Stimulated activated naive CD8-positive, alpha-beta T cell treated with anti-CD3 and anti-CD28 coated beads, Interleukin-15, Interleukin-2, amounts not matched to agents 100 U/mL and 50 U/mL, for 24 hours (primary cell): ENCODE data around the gene OCIAD1.
A peak's percentile ranks its signal among the peaks of the same experiment; 100 is the strongest.
"Not testable (repeated sequence)": the region's sequence is repeated elsewhere in the genome, so short reads cannot be mapped to it uniquely, and the experiment has no call there.

Experiments used
- ATAC-seq: fragments of 150-1000 bp; cut with Tn5 transposase; one replicate; pipeline ENCODE4 v1.10.0; 2021
- DNase-seq: peaks from one replicate; pipeline ENCODE4 v3.0.0; 2021

Gene OCIAD1

DNA sequence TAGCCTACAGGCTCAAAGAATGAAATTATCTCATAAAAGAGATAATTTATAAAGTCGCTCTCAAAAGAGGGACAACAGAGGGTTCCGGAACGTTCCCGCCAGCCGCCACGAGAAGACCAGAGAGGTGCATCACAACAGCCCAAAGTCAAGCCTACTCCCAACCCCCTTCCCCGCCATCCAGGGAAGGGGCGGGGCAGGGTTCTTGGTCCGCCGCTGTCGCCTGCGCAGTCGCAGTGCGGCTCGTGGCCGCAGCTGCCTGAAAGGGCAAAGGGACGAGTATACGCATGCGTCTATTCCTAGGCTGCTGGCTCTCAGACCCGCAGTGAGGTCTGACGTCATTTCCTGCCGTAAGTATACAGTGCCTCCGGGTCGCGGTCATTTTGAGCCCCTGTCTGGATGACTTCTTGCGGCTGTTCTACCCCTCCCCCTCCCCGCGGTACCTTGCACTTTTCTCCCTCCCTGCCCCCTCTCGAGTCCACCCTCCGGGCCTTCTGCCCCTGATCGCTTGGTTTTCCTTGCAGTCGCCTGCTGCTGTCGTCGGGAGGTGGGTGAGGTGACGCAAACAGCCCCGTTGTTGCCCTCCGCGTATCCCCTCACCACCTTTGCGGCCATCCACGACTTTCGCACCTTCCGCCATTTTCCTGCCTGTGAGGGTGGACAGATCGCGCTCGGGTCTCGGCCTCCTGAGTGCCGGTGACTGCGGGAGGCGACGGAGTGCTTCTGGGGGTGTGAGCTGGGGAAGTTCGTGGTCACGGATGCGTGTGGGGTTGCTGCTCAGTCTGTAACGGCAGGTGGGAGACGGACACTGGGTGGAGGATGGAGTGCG lies at the start of gene OCIAD1:
Gene OCIAD1, plus strand, starts transcription at position 383 of the 826 bp plus-strand sequence. CDS start 1,537 bp downstream, outside the sequence.
- DNase-seq (peak; percentile 92), ATAC-seq (peak; percentile 98)

DNA sequence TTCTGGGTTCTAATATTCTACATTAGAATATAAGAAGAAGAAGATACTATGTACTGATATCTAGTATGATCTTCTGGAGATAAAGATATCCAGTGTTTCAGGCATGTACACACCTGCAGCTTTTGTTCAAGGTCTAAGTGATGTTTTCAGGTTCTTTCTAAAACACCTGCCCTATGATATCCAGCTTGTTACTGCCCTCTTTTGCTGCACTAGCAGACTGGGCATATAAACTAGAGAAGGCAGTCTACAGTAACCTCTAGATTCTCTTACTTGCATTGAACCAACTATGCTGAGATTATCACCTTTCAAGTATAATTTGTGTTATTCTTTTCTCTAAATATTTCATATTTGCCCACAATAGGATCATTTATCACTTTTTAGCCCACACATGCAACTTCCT lies 48.9 kb upstream of the OCIAD1 start:
- ATAC-seq: no peak
- DNase-seq: no peak

DNA sequence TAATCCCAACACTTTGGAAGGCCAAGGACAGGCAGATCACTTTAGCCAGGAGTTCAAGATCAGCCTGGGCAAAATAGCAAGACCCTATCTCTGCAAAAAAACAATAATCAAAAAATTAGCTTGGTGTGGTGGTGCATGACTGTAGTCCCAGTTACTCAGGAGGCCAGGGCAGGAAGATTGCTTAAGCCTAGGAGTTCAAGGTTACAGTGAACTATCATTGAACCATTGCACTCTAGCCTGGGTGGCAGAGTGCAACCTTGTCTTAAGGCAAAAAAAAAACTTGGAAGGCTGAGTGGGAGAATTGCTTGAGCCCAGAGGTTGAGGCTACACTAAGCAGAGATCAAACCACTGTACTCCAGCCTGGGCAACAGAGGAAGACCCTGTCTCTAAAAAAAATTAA lies 45.6 kb upstream of the OCIAD1 start:
- no peak for ATAC-seq
- no peak for DNase-seq

DNA sequence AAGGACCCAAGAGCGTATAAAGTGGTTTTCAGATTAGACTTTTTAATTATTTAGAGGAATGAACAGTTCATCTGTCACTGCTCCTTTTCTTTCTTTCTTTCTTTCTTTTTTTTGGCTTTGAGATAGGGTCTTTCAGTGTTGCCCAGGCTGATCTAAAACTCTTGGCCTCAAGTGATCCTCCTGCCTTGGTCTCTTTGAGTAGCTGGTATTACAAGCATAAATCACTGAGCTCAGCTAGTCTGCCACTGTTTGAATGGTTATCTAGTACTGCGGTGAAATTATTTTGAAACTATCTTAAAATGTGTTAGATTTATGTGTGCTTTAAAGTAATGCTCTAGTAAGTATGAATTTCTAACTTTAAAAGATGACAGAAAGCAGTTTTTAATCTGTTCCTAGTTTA lies 44.3 kb upstream of the OCIAD1 start:
- DNase-seq (no peak), ATAC-seq (no peak)

- ATAC-seq (no peak), DNase-seq (no peak)
Observed at GRCh38 chr4:48787056-48787455, 43.8 kb upstream of the OCIAD1 start.

- ATAC-seq (no peak), DNase-seq (no peak)
Observed at GRCh38 chr4:48790561-48790960, 40.3 kb upstream of the OCIAD1 start.

DNA sequence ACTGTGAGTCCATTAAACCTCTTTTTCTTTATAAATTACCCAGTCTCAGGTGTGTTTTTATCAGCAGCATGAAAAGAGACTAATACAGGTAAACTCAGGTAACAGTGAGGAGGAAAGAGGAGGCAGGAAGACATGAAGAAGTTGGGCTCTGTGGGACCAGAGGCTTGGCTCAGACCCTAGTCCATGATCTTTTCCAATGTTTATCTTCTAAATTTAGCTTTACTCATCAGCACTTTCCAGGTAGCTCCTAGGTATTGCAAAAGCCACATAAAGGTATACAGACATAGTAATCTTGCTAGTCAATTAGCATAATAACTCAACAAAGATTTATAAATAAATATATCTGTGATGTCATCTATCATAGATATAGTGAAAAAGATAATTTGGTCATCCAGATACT lies 39.6 kb upstream of the OCIAD1 start:
- ATAC-seq: no peak

GRCh38 chr4:48792348-48793006 lies 38.4 kb upstream of the OCIAD1 start:
- peak; percentile 80 for ATAC-seq
- peak; percentile 37 for DNase-seq

More for the DNA sequence above, 39.6 kb upstream of the OCIAD1 start:
- no peak for DNase-seq

DNA sequence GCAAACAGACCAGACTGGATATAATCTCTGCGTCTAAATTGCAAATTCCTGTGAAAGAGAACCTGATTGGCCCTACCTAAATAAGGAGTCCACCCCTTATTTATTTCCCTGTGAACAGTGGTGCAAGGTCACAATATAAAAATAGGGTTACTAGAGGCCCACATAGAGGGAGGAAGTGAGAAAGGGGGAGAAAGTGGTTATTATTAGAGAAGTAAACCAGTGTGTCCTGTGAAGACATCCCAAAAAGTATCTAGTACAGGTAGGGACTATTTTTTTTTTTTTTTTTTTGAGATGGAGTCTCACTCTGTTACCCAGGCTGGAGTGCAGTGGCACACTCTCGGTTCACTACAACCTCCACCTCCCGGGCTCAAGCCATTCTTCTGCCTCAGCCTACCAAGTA lies 35.8 kb upstream of the OCIAD1 start:
- DNase-seq (no peak), ATAC-seq (no peak)

- ATAC-seq: no peak
Observed at GRCh38 chr4:48796191-48796926, 34.5 kb upstream of the OCIAD1 start.

DNA sequence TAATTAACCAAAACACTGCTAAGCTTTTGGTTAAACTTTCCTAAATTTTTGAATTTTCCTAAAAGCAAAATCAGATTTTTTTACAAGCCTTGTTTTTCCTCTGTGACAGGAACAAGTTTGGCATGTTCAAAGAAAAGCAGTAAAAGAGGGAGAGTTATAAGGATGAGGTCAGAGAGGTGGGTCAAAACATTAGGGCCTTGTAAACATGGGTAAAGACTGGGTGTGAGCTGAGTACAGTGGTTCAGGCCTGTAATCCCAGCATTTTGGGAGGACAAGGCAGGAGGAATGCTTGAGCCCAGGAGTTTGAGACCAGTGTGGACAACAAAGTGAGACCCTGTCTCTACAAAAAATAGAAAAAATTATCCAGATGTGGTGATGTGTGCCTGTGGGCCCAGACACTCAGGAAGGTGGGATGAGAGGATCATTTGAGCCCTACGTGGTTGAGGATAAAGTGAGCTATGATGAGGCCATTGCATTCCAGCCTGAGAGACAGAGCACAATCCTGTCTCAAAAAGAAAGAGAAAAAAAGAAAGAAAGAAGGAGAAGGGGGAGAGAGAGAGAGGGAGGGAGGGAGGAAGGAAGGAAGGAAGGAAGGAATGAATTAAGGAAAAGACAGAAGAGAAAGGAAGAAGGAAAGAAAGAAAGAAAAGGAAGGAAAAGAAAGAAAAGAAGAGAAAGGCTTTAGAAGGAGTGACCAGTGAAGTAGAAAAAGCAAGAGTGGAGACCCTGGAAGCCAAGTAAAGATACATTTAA lies 33.8 kb upstream of the OCIAD1 start:
- ATAC-seq: no peak
- no peak for DNase-seq

More at GRCh38 chr4:48796191-48796926, 34.5 kb upstream of the OCIAD1 start:
- DNase-seq: no peak

- DNase-seq (no peak), ATAC-seq (no peak)
Observed at GRCh38 chr4:48798117-48798516, 32.8 kb upstream of the OCIAD1 start.

DNA sequence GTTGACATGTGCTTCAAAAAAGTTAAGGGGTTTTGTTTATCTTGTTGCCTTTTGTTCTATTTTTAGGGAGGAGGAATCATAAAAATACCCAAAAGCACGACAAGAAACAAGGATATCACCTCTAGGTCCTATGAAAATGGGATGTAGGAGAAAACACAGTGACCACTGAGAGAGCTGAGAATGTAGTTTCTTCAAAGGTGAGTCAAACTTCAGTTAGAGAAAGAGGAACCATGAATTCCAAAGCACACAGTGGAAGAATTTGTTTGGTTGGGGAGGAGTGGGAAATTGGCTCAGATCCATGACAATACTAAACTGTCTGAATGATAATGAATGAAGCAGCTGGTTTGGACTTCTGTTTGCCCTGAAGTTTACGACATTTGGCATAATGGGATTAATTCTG lies 31.7 kb upstream of the OCIAD1 start:
- no peak for DNase-seq
- no peak for ATAC-seq

GRCh38 chr4:48800155-48800554 lies 30.7 kb upstream of the OCIAD1 start:
- ATAC-seq, DNase-seq: not testable (repeated sequence)

- no peak for ATAC-seq
- DNase-seq: no peak
Observed at GRCh38 chr4:48801016-48801715, 29.7 kb upstream of the OCIAD1 start.

- DNase-seq (no peak), ATAC-seq (no peak)
Observed at GRCh38 chr4:48804584-48805301, 26.1 kb upstream of the OCIAD1 start.

- DNase-seq (no peak), ATAC-seq (no peak)
Observed at GRCh38 chr4:48812866-48813265, 18.0 kb upstream of the OCIAD1 start.

GRCh38 chr4:48813964-48814363 lies 16.9 kb upstream of the OCIAD1 start:
- ATAC-seq (no peak), DNase-seq (no peak)

DNA sequence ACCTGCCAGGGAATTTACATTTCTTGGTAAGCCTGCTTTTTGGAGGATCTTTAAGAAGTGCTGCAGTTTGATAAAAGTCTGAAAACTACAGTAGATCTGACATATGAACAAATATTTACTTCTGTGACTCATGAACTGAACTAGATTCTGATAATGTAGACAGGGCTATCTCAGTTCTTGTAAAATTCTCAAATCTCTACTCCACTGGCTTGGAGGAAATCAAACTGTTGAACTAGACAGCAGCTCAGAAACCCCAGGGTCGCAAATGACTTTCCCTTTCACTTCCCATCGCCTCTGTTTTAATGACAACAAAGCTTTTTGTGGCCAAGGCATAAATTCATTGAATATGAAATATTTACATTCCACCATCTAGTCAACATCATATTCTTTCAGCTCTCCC lies 15.4 kb upstream of the OCIAD1 start:
- DNase-seq: no peak
- no peak for ATAC-seq

DNA sequence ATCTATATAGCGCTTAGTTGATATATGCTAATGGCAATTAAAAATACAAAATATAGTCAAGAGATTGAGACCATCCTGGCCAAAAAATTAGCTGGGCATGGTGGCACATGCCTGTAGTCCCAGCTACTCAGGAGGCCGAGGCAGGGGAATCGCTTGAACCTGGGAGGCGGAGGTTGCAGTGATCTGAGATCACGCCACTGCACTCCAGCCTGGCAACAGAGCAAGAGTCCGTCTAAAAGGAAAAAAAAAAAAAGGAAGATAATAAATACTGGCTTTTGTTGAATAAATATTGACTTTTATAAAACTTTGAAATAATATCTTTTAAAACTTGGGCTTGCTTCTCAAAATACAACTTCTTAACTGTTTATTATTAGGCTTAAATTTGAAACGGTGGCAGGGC lies 14.6 kb upstream of the OCIAD1 start:
- not testable (repeated sequence) for ATAC-seq

DNA sequence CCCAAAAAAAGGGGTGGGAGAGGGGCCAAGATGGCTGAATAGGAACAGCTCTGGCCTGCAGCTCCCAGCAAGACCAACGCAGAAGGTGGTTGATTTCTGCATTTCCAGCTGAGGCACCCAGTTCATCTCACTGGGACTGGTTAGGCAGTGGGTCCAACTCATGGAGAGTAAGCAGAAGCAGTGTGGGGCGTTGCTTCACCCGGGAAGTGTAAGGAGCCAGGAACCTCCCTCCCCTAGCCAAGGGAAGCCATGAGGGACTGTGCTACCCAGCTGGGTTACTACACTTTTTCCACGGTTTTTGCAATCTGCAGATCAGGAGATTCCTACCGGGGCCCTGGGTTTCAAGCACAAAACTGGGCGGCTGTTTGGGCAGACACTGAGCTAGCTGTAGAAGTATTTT lies 13.9 kb upstream of the OCIAD1 start:
- ATAC-seq (no peak), DNase-seq (no peak)

More for the DNA sequence above, 14.6 kb upstream of the OCIAD1 start:
- DNase-seq: not testable (repeated sequence)
